NCI-H82 treated with DMSO at 0.1 percent for 48 hours (cell line): ENCODE data around the gene LSS.
"Not testable (repeated sequence)": the region's sequence is repeated elsewhere in the genome, so short reads cannot be mapped to it uniquely, and the experiment has no call there.

Source experiments
- DNase-seq: peaks from one replicate; lab custom pipeline; 2025; ENCODE audit not compliant: unreplicated experiment; lab: John Stamatoyannopoulos, UW

Gene LSS

GRCh38 chr21:46246345-46246744, 17.8 kb upstream of the LSS start:
- DNase-seq: no peak

GRCh38 chr21:46245213-46245915, 16.8 kb upstream of the LSS start:
- no peak for DNase-seq

GRCh38 chr21:46244602-46245001, 16.0 kb upstream of the LSS start:
- no peak for DNase-seq

- no peak for DNase-seq
Measured at GRCh38 chr21:46243960-46244361, 15.4 kb upstream of the LSS start.

GRCh38 chr21:46243325-46243724, 14.8 kb upstream of the LSS start:
- no peak for DNase-seq

- not testable (repeated sequence) for DNase-seq
Measured at GRCh38 chr21:46241577-46241976, 13.0 kb upstream of the LSS start.

- DNase-seq: no peak
Measured at GRCh38 chr21:46239817-46240325, 11.3 kb upstream of the LSS start.

- no peak for DNase-seq
Measured at GRCh38 chr21:46237474-46237873, 8.9 kb upstream of the LSS start.

GRCh38 chr21:46234436-46234950, 5.9 kb upstream of the LSS start:
- DNase-seq: no peak

GRCh38 chr21:46229923-46230260, 1.3 kb upstream of the LSS start:
- DNase-seq: no peak

- DNase-seq: peak; percentile 67
Measured at GRCh38 chr21:46229133-46229922, 754 bp upstream of the LSS start.

GRCh38 chr21:46227811-46228344, 696 bp downstream of the LSS start:
- no peak for DNase-seq

GRCh38 chr21:46226920-46227599, 1.5 kb downstream of the LSS start:
- no peak for DNase-seq

- no peak for DNase-seq
Measured at GRCh38 chr21:46226146-46226545, 2.4 kb downstream of the LSS start.

GRCh38 chr21:46223661-46224060, 4.9 kb downstream of the LSS start:
- DNase-seq: not testable (repeated sequence)

GRCh38 chr21:46223217-46223616, 5.4 kb downstream of the LSS start:
- DNase-seq: no peak

- no peak for DNase-seq
Measured at GRCh38 chr21:46222436-46223116, 6.0 kb downstream of the LSS start.

- no peak for DNase-seq
Measured at GRCh38 chr21:46221664-46222435, 6.7 kb downstream of the LSS start.

GRCh38 chr21:46220847-46221246, 7.7 kb downstream of the LSS start:
- DNase-seq: no peak

GRCh38 chr21:46220275-46220810, 8.2 kb downstream of the LSS start:
- no peak for DNase-seq
